DMS114 treated with DMSO at 0.1 percent for 48 hours (cell line): ENCODE data around the gene ERCC4.

Source experiments
- DNase-seq: peaks from one replicate; lab custom pipeline; 2025; ENCODE audit not compliant: unreplicated experiment; lab: John Stamatoyannopoulos, UW

Gene ERCC4

DNA sequence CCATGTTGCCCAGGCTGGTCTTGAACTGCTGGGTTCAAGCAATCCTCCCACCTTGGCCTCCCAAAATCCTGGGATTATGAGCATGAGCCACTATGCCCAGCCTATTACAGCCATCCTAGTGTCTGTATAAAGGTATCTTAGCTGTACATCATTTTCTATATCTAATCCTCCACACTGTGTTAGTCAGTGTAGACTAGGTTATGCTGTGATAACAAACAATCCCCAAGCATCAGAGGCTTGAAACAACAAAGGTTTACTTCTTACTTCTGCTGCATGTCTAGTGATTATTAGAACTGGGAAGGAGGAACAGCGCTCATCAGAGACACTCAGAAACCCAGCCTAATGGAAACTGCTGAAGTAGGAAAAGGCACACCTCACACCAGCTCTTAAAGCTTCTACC, 68.1 kb downstream of the ERCC4 start:
- no peak for DNase-seq

DNA sequence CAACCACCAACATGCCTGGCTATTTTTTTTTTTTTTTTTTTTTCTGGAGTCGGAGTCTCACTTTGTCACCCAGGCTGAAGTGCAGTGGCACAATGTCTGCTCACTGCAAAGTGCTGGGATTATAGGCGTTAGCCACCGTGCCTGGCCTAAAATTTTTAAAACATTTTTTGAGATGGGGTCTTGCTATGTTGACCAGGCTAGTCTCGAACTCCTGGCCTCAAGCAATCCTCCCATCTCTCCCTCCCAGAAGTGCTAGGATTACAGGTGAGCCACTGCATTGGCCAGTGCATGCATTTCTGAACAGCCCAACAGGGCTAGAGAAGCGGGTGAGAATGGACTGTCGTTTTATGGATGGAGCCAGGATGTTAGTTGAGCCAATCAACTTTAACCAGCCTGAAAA, 72.4 kb downstream of the ERCC4 start:
- DNase-seq, result no peak

DNA sequence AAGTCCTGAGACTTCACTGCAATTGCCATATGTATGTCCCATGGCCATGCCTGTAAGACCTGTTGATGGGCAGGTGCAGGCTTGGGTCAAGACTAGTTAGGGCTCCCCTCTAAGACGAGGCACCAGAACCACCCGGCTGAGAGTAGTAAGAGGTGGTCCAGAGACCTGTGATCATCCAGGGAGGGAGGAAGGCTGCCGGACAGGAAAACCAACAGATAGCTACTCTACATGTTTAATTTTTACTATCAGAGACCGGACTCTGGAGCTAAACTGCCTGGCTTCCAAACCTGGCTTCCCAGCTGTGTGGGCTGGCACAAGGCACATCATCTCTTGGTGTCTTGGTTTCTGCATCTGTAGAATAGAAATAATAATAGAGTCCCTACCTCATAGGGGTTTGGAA, 73.0 kb downstream of the ERCC4 start:
- DNase-seq, result no peak

DNA sequence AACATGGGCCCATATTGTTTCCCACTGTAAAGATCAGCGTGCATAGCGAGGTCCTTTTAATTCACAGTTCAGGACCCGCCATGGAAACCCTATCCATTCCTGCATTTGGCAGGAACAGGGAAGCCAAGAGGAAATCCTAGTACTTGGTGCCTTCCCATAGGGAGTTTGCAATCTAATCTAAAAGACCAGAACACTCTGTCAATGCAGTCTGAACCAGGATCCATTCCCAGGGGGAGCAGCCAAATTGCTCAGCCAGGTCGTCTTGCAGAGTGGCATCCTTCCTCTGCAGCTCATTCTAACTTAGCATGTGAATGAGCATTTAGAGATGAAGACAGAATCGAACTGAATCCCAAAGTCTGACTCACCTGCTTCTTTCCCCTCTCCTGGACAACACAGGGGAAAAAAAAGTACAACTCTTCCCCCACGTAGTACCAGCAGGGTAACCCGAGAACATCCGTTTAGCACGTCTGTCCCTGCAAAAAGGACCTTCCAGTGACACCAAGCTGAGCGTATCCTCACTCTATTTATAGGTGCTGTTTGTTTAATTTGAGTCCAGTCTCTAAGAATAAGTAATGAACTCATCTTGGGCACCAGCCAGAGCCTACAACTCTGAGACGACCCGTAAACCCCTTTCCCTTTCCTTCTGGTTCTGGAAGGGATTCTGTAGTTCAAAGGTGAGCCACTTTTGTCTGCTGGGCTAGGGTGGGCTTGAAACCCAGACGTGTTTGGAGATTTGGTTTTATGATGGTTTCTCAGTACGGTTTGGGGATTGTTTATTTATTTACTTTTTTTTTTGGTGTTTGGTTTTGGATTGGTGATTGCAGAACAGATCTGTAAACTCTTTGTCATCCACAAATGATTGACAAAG, 74.5 kb downstream of the ERCC4 start:
- DNase-seq, result no peak

DNA sequence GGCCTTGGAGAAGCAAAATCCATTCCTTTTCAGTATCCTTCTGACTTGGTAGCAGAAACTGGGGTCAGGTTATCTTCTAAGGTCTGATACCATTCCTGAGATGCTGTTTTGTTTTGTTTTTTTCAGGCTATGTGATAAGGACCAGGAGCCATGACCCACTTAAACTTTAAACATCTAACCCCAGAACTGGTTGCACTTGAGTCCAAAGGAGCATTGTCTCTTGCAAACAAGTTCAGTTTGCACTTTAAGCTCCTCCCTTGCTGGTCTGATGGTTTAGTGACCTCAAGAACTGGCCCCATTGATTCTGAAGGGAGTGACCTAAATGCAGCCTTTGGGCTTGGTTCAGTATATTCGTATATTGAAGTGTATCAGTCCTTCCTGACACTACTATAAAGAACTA, 75.2 kb downstream of the ERCC4 start:
- no peak for DNase-seq

DNA sequence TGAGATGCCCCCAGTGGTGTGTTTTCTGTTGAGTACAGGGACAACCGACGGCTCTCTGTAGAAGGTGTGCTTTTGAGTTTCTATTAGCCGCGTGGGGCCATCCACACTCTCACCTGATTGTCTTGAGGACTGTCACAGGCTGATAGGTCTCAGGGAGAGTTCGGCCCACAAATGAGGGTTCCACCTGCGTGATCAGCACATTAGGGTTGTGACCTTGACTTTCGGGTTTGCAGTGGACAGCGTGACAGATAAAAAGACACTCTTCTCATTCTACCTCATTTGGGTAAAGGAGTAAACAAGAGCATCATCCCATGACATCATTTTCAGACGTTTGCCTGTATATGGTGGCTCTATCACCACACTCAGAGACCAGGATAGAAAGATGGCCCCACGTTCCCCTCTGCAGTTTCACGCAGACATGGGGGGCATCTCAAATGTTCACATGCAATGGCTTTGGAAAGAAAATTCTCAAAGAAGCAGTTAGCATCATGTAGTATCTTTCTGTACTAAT, 76.9 kb downstream of the ERCC4 start:
- no peak for DNase-seq

DNA sequence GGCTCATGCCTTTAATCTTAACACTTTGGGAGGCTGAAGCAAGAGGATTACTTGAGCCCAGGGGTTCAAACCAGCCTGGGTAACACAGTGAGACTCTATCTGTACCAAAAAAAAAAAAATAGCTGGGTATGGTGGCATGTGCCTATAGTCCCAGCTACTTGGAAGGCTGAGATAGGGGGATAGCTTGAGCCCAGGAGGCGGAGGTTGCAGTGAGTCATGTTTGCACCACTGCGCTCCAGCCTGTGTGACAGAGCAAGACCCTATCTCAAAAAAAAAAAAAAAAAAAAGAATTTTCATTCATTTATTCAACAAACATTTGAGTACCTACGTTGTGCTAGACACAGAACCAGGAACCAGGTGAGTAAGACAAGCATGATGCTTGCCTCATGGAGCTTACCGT, 77.6 kb downstream of the ERCC4 start:
- no peak for DNase-seq

DNA sequence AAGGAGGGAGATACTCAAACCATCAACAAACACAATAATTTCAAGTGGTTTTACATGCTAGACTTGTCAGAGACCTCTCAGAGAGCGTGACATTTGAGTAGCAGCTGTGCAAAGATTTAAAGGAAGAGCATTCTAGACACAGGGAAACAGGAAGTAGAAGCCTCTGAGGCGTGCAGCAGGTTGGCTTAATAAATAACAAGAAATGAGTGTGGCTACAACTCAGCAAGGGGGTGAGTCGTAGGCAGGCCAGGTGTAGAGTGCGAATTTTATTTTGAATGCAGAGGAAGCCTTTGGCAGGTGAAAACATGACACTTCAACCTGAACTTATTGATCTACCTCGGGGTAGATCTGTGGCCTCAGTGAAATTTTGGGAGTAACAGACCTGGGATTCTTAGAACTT, 78.0 kb downstream of the ERCC4 start:
- no peak for DNase-seq

DNA sequence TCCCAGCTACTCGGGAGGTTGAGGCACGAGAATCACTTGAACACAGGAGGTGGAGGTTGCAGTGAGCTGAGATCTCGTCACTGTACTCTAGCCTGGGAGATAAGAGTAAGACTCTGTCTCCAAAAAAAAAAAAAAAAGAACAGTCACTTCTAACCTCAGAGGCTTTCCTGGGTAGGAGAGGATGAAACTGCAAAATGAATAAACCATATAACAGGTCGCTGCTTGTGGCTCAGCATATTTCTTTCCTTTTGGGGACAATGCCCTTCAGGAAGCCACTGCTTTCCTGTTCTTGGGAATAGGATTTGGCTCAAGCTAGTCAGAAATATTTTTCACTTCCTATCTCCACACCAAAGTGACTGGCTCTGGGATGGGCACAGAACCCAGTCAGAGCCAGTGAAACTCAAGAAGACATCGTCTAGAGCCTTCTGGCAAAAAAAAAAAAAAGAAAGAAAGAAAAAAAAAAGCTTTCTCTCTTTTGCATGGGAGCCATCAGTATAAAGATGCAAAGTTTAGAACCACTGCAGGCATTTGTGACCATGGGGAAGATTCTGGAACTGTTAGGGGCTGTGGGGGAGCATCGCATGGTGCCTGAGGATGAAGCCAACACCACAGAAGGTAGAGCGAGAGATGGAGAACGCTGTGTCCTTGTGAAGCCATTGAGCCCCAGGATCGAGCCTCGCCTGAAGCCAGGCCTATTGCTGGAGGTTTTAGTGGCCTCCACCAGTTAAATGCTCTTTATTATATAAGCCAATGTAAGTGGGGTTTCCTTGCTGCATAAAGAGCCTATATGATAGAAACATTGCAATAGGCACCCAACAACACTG, 79.3 kb downstream of the ERCC4 start:
- no peak for DNase-seq

DNA sequence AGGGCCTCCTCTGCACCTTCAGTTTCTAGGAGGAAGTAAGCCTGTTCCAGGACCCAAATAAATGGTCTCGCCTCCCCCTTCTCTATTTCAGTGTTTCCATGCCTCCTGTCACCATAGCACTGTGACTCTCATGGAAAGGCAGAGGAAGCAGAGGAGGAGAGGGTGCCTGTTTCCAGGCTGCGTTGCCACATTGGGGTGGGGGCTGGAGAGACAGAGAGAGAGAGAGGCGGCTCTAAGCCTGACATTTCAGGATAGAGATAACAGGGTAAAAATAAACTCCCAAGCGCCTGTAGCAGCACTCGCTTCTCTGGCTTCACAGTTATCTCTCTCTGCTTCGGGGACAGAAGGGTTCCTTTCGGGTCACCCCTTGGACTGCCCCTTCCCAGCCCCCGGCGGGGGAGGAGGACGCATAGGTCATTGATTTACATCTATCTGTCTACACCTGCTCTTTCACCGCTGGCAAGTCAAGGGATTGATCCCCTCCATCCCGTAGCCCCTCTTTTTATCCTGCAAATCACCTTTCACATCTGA, 80.0 kb downstream of the ERCC4 start:
- no peak for DNase-seq

DNA sequence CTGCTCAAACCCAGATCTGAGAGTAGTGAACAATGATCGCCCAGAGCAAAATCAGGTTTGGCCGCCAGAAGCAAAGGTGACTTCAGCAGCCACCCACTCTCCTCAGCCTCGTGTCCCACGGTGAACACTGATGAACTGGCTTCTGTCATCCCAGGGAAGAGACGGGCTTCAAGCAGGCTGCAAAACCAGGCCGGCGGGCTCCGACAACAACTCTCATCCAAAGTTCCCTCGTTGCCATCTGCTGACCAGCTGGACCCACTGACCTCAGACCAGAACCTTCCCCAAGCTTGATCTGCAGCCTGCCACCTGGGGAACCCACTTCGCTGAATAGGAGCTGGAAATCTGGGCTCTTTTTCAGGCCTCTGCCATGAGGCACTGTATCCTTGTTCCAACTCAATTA, 81.6 kb downstream of the ERCC4 start:
- no peak for DNase-seq
